K562 (cell line): ENCODE measurements around the gene ABHD1. TPM values are rescaled to one million over a fixed set of nuclear protein-coding genes. Genes with fewer than 3 reads are reported as not detected.

Experiments
- JUNB ChIP-seq: fragments of 450-650 bp; formaldehyde crosslinking; conservative IDR thresholded peaks from 2 replicates; pipeline ENCODE4 v1.4.0; 2020; ENCODE audit warnings: mild to moderate bottlenecking
- MBD2 ChIP-seq: sonication (generic); IDR thresholded peaks from 2 replicates; pipeline ENCODE4 v1.6.1; 2016; ENCODE audit warnings: low read depth, borderline replicate concordance
- NBN ChIP-seq: fragments of 450-650 bp; IDR thresholded peaks from 2 replicates; pipeline ENCODE4 v1.6.1; 2016; ENCODE audit warnings: low read depth, mild to moderate bottlenecking
- TCF7 ChIP-seq: sonication (generic); IDR thresholded peaks from 2 replicates; pipeline ENCODE4 v1.6.1; 2016; ENCODE audit warnings: antibody characterized with exemption, borderline replicate concordance
- ZEB2 ChIP-seq: fragments of 450-650 bp; IDR thresholded peaks from 2 replicates; pipeline ENCODE4 v1.6.1; 2016
- ZNF354B ChIP-seq: fragments of 250-450 bp; sonication (Bioruptor Pico); IDR thresholded peaks from 2 replicates; pipeline ENCODE4 v1.4.0; 2020
- polyA plus RNA-seq, 8 experiments: library from polyadenylated mRNA; depleted of rRNA in 4 of 8; stranded (reverse) in 5 of 8; unstranded in 3 of 8; fragments of >200 nt; fragmentation: Nextera tagmentation in 2 of 8; fragmentation: Illumina TruSeq in 1 of 8; extraction: Ambion mirVana in 2 of 8; extraction: Trizol in 1 of 8; gene quantifications; 2 replicates each; pipeline versions ENCODE4 v1.2.1 to v1.2.3, GENCODE V29; 2011 to 2014; ENCODE audit warnings: inconsistent platforms in 1 of 8, missing spikeins in 1 of 8
- total RNA-seq, 7 experiments: library from RNA; depleted of rRNA in 6 of 7; stranded (reverse); fragments of >200 nt in 6 of 7; fragmentation: Illumina TruSeq in 2 of 7; extraction: Trizol in 2 of 7; gene quantifications; 2 replicates each; pipeline versions ENCODE4 v1.2.1 to v1.2.3, GENCODE V29; 2011 to 2021; ENCODE audit warnings: low replicate concordance in 1 of 7
- TF ChIP-seq, protein P1 (sequence below): sonication (generic); formaldehyde crosslinking; IDR thresholded peaks from 2 replicates; pipeline ENCODE4 v1.8.0; 2022; ENCODE audit warnings: missing genetic modification reagents, mild to moderate bottlenecking, borderline replicate concordance
- TF ChIP-seq, protein P2 (sequence below), 2 experiments: fragments of 450-650 bp; conservative IDR thresholded peaks; 2 replicates each; pipeline ENCODE4 v1.6.1; 2017; ENCODE audit warnings: mild to moderate bottlenecking in 2 of 2, moderate library complexity in 2 of 2
- TF ChIP-seq, protein P3 (sequence below): sonication (generic); formaldehyde crosslinking; IDR thresholded peaks from 2 replicates; pipeline ENCODE4 v1.8.0; 2022; ENCODE audit warnings: missing genetic modification reagents, mild to moderate bottlenecking, moderate library complexity, borderline replicate concordance
- TF ChIP-seq, protein P4 (sequence below), 2 experiments: fragments of 450-650 bp in 1 of 2; sonication (generic) in 1 of 2; formaldehyde crosslinking in 1 of 2; IDR thresholded peaks; 2 replicates each; pipeline versions ENCODE4 v1.7.1 to v1.9.0; 2016 to 2022; ENCODE audit warnings: inconsistent platforms in 1 of 2, mild to moderate bottlenecking in 1 of 2, missing genetic modification reagents in 1 of 2
- TF ChIP-seq, protein P5 (sequence below): sonication (generic); formaldehyde crosslinking; IDR thresholded peaks from 2 replicates; pipeline ENCODE4 v1.8.1; 2023; ENCODE audit warnings: mild to moderate bottlenecking, missing genetic modification reagents, moderate library complexity

ABHD1 gene
- total and polyA plus RNA-seq, 9 of the 15 experiments (the other 6 are each of a cell fraction or from before 2014, with no cell fraction given), result 0.10 to 0.16 (median 0.11) TPM; not detected in 5

DNA sequence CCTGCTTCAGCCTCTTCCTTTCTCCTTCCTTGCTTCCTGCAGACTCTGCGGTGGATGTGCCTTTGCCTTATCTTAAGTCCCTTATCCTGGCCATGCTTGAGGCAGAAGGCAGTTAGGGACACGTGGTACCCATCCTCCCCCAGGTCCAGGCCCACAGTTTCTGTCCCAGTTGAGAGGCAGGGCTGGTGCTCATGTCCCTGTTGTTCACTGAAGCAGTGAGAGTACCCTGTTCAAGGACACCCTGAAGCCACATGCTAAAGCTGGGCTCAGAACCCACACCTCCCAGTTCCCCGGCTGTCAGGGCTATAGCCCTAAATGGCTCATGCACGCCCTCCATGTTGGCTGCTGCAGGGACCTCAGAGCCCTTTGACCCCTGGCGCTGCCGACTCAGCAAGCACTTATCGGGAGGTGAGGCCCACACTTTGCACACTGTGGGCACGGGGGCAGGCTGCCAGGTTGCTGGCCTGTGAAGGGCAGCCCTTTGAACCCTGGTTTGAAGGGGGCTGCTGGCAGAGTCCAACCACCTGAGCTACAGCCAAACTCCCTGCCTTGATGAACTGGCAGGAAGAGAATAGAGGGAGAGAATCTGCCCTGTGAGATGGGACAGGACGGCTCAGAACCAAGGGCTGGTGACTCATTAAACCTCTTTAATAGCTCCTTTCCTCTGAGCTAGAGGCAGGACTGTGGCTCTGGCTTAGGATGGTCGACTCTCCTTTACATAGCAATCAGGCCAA, 30.8 kb upstream of the ABHD1 start (continued):
- TF ChIP-seq, protein P1, sequence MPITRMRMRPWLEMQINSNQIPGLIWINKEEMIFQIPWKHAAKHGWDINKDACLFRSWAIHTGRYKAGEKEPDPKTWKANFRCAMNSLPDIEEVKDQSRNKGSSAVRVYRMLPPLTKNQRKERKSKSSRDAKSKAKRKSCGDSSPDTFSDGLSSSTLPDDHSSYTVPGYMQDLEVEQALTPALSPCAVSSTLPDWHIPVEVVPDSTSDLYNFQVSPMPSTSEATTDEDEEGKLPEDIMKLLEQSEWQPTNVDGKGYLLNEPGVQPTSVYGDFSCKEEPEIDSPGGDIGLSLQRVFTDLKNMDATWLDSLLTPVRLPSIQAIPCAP (CRISPR knock-in tag), result no peak
- TF ChIP-seq, protein P2, sequence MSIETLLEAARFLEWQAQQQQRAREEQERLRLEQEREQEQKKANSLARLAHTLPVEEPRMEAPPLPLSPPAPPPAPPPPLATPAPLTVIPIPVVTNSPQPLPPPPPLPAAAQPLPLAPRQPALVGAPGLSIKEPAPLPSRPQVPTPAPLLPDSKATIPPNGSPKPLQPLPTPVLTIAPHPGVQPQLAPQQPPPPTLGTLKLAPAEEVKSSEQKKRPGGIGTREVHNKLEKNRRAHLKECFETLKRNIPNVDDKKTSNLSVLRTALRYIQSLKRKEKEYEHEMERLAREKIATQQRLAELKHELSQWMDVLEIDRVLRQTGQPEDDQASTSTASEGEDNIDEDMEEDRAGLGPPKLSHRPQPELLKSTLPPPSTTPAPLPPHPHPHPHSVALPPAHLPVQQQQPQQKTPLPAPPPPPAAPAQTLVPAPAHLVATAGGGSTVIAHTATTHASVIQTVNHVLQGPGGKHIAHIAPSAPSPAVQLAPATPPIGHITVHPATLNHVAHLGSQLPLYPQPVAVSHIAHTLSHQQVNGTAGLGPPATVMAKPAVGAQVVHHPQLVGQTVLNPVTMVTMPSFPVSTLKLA (conservative IDR thresholded peaks at IDR 0.05), result peak; percentile 80 to 89
- 0 out of 2 replicates have a peak, but pooled peaks have one; percentile 38 for TF ChIP-seq ZEB2
- no peak for TF ChIP-seq TCF7
- TF ChIP-seq NBN, result no peak
- TF ChIP-seq, protein P3, sequence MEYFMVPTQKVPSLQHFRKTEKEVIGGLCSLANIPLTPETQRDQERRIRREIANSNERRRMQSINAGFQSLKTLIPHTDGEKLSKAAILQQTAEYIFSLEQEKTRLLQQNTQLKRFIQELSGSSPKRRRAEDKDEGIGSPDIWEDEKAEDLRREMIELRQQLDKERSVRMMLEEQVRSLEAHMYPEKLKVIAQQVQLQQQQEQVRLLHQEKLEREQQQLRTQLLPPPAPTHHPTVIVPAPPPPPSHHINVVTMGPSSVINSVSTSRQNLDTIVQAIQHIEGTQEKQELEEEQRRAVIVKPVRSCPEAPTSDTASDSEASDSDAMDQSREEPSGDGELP (CRISPR knock-in tag), result peak; percentile 23; the same call in 1 of the 2 replicates
- TF ChIP-seq ZNF354B (CRISPR knock-in tag), result no peak
- TF ChIP-seq, protein P4, sequence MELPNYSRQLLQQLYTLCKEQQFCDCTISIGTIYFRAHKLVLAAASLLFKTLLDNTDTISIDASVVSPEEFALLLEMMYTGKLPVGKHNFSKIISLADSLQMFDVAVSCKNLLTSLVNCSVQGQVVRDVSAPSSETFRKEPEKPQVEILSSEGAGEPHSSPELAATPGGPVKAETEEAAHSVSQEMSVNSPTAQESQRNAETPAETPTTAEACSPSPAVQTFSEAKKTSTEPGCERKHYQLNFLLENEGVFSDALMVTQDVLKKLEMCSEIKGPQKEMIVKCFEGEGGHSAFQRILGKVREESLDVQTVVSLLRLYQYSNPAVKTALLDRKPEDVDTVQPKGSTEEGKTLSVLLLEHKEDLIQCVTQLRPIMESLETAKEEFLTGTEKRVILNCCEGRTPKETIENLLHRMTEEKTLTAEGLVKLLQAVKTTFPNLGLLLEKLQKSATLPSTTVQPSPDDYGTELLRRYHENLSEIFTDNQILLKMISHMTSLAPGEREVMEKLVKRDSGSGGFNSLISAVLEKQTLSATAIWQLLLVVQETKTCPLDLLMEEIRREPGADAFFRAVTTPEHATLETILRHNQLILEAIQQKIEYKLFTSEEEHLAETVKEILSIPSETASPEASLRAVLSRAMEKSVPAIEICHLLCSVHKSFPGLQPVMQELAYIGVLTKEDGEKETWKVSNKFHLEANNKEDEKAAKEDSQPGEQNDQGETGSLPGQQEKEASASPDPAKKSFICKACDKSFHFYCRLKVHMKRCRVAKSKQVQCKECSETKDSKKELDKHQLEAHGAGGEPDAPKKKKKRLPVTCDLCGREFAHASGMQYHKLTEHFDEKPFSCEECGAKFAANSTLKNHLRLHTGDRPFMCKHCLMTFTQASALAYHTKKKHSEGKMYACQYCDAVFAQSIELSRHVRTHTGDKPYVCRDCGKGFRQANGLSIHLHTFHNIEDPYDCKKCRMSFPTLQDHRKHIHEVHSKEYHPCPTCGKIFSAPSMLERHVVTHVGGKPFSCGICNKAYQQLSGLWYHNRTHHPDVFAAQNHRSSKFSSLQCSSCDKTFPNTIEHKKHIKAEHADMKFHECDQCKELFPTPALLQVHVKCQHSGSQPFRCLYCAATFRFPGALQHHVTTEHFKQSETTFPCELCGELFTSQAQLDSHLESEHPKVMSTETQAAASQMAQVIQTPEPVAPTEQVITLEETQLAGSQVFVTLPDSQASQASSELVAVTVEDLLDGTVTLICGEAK (IDR thresholded peaks at IDR 0.05), result no peak
- TF ChIP-seq, protein P4 (CRISPR knock-in tag; IDR thresholded peaks at IDR 0.05), result no peak
- TF ChIP-seq, protein P5, sequence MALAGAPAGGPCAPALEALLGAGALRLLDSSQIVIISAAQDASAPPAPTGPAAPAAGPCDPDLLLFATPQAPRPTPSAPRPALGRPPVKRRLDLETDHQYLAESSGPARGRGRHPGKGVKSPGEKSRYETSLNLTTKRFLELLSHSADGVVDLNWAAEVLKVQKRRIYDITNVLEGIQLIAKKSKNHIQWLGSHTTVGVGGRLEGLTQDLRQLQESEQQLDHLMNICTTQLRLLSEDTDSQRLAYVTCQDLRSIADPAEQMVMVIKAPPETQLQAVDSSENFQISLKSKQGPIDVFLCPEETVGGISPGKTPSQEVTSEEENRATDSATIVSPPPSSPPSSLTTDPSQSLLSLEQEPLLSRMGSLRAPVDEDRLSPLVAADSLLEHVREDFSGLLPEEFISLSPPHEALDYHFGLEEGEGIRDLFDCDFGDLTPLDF, result no peak
- no peak for TF ChIP-seq JUNB
- TF ChIP-seq MBD2, result no peak
